A549 (cell line): Measurements from ENCODE around the gene PRG3. TPM values are rescaled to one million over a fixed set of nuclear protein-coding genes. Genes with fewer than 3 reads are reported as not detected.

ENCODE experiments used
- ATAC-seq, 2 experiments: fragments of 200-7000 bp in 1 of 2; fragments of >200 bp in 1 of 2; cut with Nextera tagmentation in 1 of 2; cut with Tn5 transposase in 1 of 2; 3 replicates each; pipeline versions ENCODE4 v1.8.0 to v1.9.1; 2018 to 2020; ENCODE audit warnings: mild to moderate bottlenecking in 1 of 2, moderate library complexity in 1 of 2
- CTCF ChIA-PET: fragments of 300-600 bp; sonication (Branson Sonifier 250); formaldehyde crosslinking; extraction: SDS; loops from one replicate; lab custom pipeline; 2021; ENCODE audit warnings: antibody characterized with exemption, inconsistent platforms; lab: Yijun Ruan, JAX
- POLR2A ChIA-PET: fragments of 350-600 bp; formaldehyde crosslinking; extraction: SDS; loops from one replicate; lab custom pipeline; 2021; ENCODE audit warnings: antibody characterized with exemption, inconsistent platforms; lab: Yijun Ruan, JAX
- DNase-seq, 2 experiments: peaks; one replicate each; pipeline versions ENCODE4 v3.0.0 to v3.0.0-alpha.2; 2011 to 2016; ENCODE audit warnings: low read depth in 1 of 2, low spot score in 1 of 2
- FAIRE-seq: peaks from 2 replicates; lab custom pipeline; 2011; peaks lifted over from hg19 to GRCh38; lab: Jason Lieb, UNC
- H3K27ac ChIP-seq, 2 experiments: fragments of >200 bp; sonication (Bioruptor Twin); formaldehyde crosslinking; 3 replicates each; pipeline ENCODE4 v1.5.1; 2016 to 2017
- H3K4me1 ChIP-seq: fragments of >200 bp; sonication (Bioruptor Twin); formaldehyde crosslinking; 3 replicates; pipeline ENCODE4 v1.6.1; 2016
- H3K4me2 ChIP-seq: fragments of >200 bp; sonication (Bioruptor Twin); formaldehyde crosslinking; 3 replicates; pipeline ENCODE4 v1.6.1; 2016
- H3K4me3 ChIP-seq: fragments of >200 bp; sonication (Bioruptor Twin); formaldehyde crosslinking; 3 replicates; pipeline ENCODE4 v1.5.1; 2016
- H3K9me3 ChIP-seq: fragments of >200 bp; sonication (Bioruptor Twin); formaldehyde crosslinking; 3 replicates; pipeline ENCODE4 v1.6.1; 2016
- BCL3 ChIP-seq: fragments of >200 bp; sonication (Bioruptor Twin); formaldehyde crosslinking; IDR thresholded peaks from 3 replicates; pipeline ENCODE4 v1.6.1; 2016
- BHLHE40 ChIP-seq: IDR thresholded peaks from 2 replicates; pipeline ENCODE4 v1.6.1; 2012; ENCODE audit warnings: low read depth, low read length, inconsistent platforms
- CBX2 ChIP-seq: fragments of 200-600 bp; sonication (generic); IDR thresholded peaks from 2 replicates; pipeline ENCODE4 v1.6.1; 2016; ENCODE audit warnings: low read depth, mild to moderate bottlenecking, borderline replicate concordance
- CBX8 ChIP-seq: fragments of 200-600 bp; sonication (generic); IDR thresholded peaks from 2 replicates; pipeline ENCODE4 v1.6.1; 2016
- CEBPB ChIP-seq, 2 experiments: fragments of >200 bp in 1 of 2; sonication (Bioruptor Twin) in 1 of 2; formaldehyde crosslinking in 1 of 2; IDR thresholded peaks; 2 replicates each; pipeline ENCODE4 v1.6.1; 2012 to 2016
- E2F6 ChIP-seq: IDR thresholded peaks from 2 replicates; pipeline ENCODE4 v1.6.1; 2012; ENCODE audit warnings: low read depth, borderline replicate concordance
- EP300 ChIP-seq, 2 experiments: fragments of >200 bp; sonication (Bioruptor Twin); formaldehyde crosslinking; IDR thresholded peaks; 2 replicates in 1 of 2; 3 replicates in 1 of 2; pipeline ENCODE4 v1.6.1; 2016 to 2017
- HEYL ChIP-seq: fragments of 250-450 bp; sonication (Bioruptor Pico); IDR thresholded peaks from 2 replicates; pipeline ENCODE4 v1.8.0; 2021; ENCODE audit warnings: mild to moderate bottlenecking, moderate library complexity
- HMGXB4 ChIP-seq: fragments of 250-450 bp; sonication (Bioruptor Pico); IDR thresholded peaks from 2 replicates; pipeline ENCODE4 v1.5.0; 2021; ENCODE audit warnings: mild to moderate bottlenecking, moderate library complexity, borderline replicate concordance
- HOXB5 ChIP-seq: fragments of 250-450 bp; sonication (Bioruptor Pico); IDR thresholded peaks from 2 replicates; pipeline ENCODE4 v1.5.0; 2020; ENCODE audit warnings: mild to moderate bottlenecking, moderate library complexity
- JUN ChIP-seq, 2 experiments: fragments of >200 bp; sonication (Bioruptor Twin); formaldehyde crosslinking; IDR thresholded peaks; 2 replicates in 1 of 2; 3 replicates in 1 of 2; pipeline ENCODE4 v1.6.1; 2016 to 2017
- JUNB ChIP-seq: fragments of >200 bp; sonication (Bioruptor Twin); formaldehyde crosslinking; IDR thresholded peaks from 2 replicates; pipeline ENCODE4 v1.6.1; 2016
- KDM5A ChIP-seq: fragments of 200-600 bp; sonication (generic); IDR thresholded peaks from 2 replicates; pipeline ENCODE4 v1.6.1; 2016; ENCODE audit warnings: antibody characterized with exemption, mild to moderate bottlenecking
- MAZ ChIP-seq: fragments of 150-350 bp; IDR thresholded peaks from 2 replicates; pipeline ENCODE4 v1.6.1; 2014; ENCODE audit warnings: antibody characterized with exemption, low read depth, low read length, borderline replicate concordance
- MYC ChIP-seq: IDR thresholded peaks from 2 replicates; pipeline ENCODE4 v1.6.1; 2012; ENCODE audit warnings: mild to moderate bottlenecking, inconsistent platforms, low read length, improper control_type of control experiment, borderline replicate concordance
- NPAS2 ChIP-seq: fragments of 250-450 bp; sonication (Bioruptor Pico); IDR thresholded peaks from 2 replicates; pipeline ENCODE4 v1.8.0; 2022; ENCODE audit warnings: mild to moderate bottlenecking, moderate library complexity, borderline replicate concordance
- NR3C1 ChIP-seq: fragments of >200 bp; sonication (Bioruptor Twin); formaldehyde crosslinking; IDR thresholded peaks from 3 replicates; pipeline ENCODE4 v1.6.1; 2017
- POLR2A ChIP-seq: IDR thresholded peaks from 2 replicates; pipeline ENCODE4 v1.6.1; 2012; ENCODE audit warnings: mild to moderate bottlenecking, low read length
- RAD21 ChIP-seq, 2 experiments: fragments of >200 bp in 1 of 2; sonication (Bioruptor Twin) in 1 of 2; formaldehyde crosslinking in 1 of 2; IDR thresholded peaks in 1 of 2; conservative IDR thresholded peaks in 1 of 2; 2 replicates in 1 of 2; 3 replicates in 1 of 2; pipeline ENCODE4 v1.6.1; 2012 to 2018; ENCODE audit warnings: inconsistent platforms in 1 of 2
- REST ChIP-seq: fragments of 200-600 bp; sonication (generic); IDR thresholded peaks from 2 replicates; pipeline ENCODE4 v1.6.1; 2016; ENCODE audit warnings: antibody characterized with exemption, mild to moderate bottlenecking, moderate library complexity
- SMC3 ChIP-seq: fragments of >200 bp; sonication (Bioruptor Twin); formaldehyde crosslinking; IDR thresholded peaks from 3 replicates; pipeline ENCODE4 v1.6.1; 2018; ENCODE audit warnings: inconsistent platforms
- SREBF2 ChIP-seq: fragments of 450-650 bp; IDR thresholded peaks from 2 replicates; pipeline ENCODE4 v1.6.1; 2014; ENCODE audit warnings: mild to moderate bottlenecking, moderate library complexity
- TFCP2L1 ChIP-seq: fragments of 250-450 bp; sonication (Bioruptor Pico); IDR thresholded peaks from 2 replicates; pipeline ENCODE4 v1.5.0; 2021; ENCODE audit warnings: mild to moderate bottlenecking
- ZC3H11A ChIP-seq: fragments of 450-650 bp; IDR thresholded peaks from 2 replicates; pipeline ENCODE4 v1.6.1; 2014; ENCODE audit warnings: antibody characterized with exemption, mild to moderate bottlenecking
- WGBS: methylation state at CpG from one replicate; pipeline ENCODE4 v1.1.6; 2017; ENCODE audit errors: missing lambda C conversion rate; 5-methylcytosine and 5-hydroxymethylcytosine counted together
- polyA plus RNA-seq, 4 experiments: library from polyadenylated mRNA; depleted of rRNA in 3 of 4; stranded (reverse); fragments of >200 nt; fragmentation: RNase III in 1 of 4; extraction: RNeasy Plus Mini Kit Qiagen cat#74134 plus additional on column Dnase treatment in 1 of 4; gene quantifications; 2 replicates in 3 of 4; 3 replicates in 1 of 4; pipeline ENCODE4 v1.2.3, GENCODE V29; 2011 to 2017

Gene PRG3
- polyA plus RNA-seq, 2 of the 4 experiments (the other 2 are of a cell fraction): not detected

GRCh38 chr11:57364851-57365660 is 15.9 kb downstream of the PRG3 start:
- Histone ChIP-seq H3K4me1 (peaks cover 12% of the 10 kb centered on the region), H3K4me2 (no peak overlapping the region), H3K4me3 (no peak overlapping the region), H3K27ac (peak overlapping the region in 1 of 2 experiments; percentile 8; a peak in 2 of 6 replicates), H3K9me3 (peaks cover 5% of the 10 kb centered on the region; the same call in 1 of the 3 replicates)
- ATAC-seq: no peak
- no peak for DNase-seq
- WGBS: 77% methylated on average over 9 of the region's 9 CpGs
- ChIA-PET CTCF (interaction anchor here (0.9 to 1.7 kb wide), 5 partner anchors 12 to 118 kb away, joined by 3 to 4 read pairs (median 3); no protein-coding TSS in a partner anchor), POLR2A (no interaction called here)
- no peak for FAIRE-seq
- TF ChIP-seq NR3C1 (no peak), TFCP2L1 (no peak), MYC (no peak), JUNB (no peak), SMC3 (no peak), RAD21 (conservative IDR thresholded peaks at IDR 0.05 in 1 of 2, IDR thresholded peaks at IDR 0.05 in 1 of 2) (no peak), HMGXB4 (no peak), CBX8 (no peak), REST (no peak), CEBPB (IDR thresholded peaks at IDR 0.05) (no peak), SREBF2 (no peak), MAZ (no peak)

GRCh38 chr11:57363131-57364080 is 17.5 kb downstream of the PRG3 start:
- H3K4me3 ChIP-seq: no peak overlapping the region
- peaks cover 28% of the 10 kb centered on the region for H3K4me1 ChIP-seq
- ChIA-PET POLR2A (interaction anchor here (1.1 kb wide), 1 partner anchor 28 kb away, joined by 3 read pairs; the partner anchor contains the start of gene SSRP1), CTCF (interaction anchor here (0.6 to 2.1 kb wide), 13 partner anchors 8 to 205 kb away, joined by 3 to 8 read pairs (median 4); no protein-coding TSS in a partner anchor)
- H3K27ac ChIP-seq: peak overlapping the region in 1 of 2 experiments; percentile 46; a peak in 3 of 6 replicates
- peaks cover 5% of the 10 kb centered on the region; the same call in 1 of the 3 replicates for H3K9me3 ChIP-seq
- H3K4me2 ChIP-seq: no peak overlapping the region
- FAIRE-seq (no peak), ATAC-seq (no peak), DNase-seq (no peak)
- WGBS: 70% methylated on average over 7 of the region's 7 CpGs
- TF ChIP-seq BCL3 (no peak), CBX2 (no peak), NPAS2 (CRISPR knock-in tag) (no peak), EP300 (IDR thresholded peaks at IDR 0.05) (no peak), JUN (IDR thresholded peaks at IDR 0.05) (no peak), NR3C1 (no peak), ZC3H11A (no peak), HOXB5 (CRISPR knock-in tag) (no peak), KDM5A (no peak), BHLHE40 (no peak), HEYL (CRISPR knock-in tag) (no peak), CEBPB (IDR thresholded peaks at IDR 0.05) (no peak), POLR2A (no peak), E2F6 (no peak)
